CD4-positive, alpha-beta T cell treated with Interferon gamma for 1 hour (primary cell): ENCODE data around the gene TRMT5.
A peak's percentile ranks its signal among the peaks of the same experiment; 100 is the strongest.

Experiments
- DNase-seq: peaks from one replicate; pipeline ENCODE4 v3.0.0-alpha.2; 2020

The TRMT5 gene

GRCh38 chr14:60980811-60981632 is at the start of gene TRMT5, which contains the start of gene SLC38A6:
TRMT5 (minus strand) TSS chr14:60981079; CDS start chr14:60980973, 106 bp downstream.
SLC38A6 (plus strand) TSS chr14:60981245; CDS start chr14:60981278, 33 bp downstream.
- peak; percentile 90 for DNase-seq

- DNase-seq: no peak
Measured at GRCh38 chr14:61026526-61026925, 45.6 kb upstream of the TRMT5 start.

- DNase-seq: peak; percentile 42
Measured at GRCh38 chr14:61025251-61026223, 44.7 kb upstream of the TRMT5 start.

- DNase-seq: no peak
Measured at GRCh38 chr14:61019537-61019936, 38.7 kb upstream of the TRMT5 start.

- DNase-seq: no peak
Measured at GRCh38 chr14:61003571-61003970, 22.7 kb upstream of the TRMT5 start.

- DNase-seq: no peak
Measured at GRCh38 chr14:60999536-60999935, 18.7 kb upstream of the TRMT5 start.

- DNase-seq: no peak
Measured at GRCh38 chr14:60998617-60999016, 17.7 kb upstream of the TRMT5 start.

GRCh38 chr14:60989599-60989998 is 8.7 kb upstream of the TRMT5 start:
- no peak for DNase-seq

GRCh38 chr14:60986500-60986899 is 5.6 kb upstream of the TRMT5 start:
- no peak for DNase-seq

GRCh38 chr14:60984196-60984595 is 3.3 kb upstream of the TRMT5 start:
- DNase-seq: no peak

GRCh38 chr14:60981633-60982455 is 965 bp upstream of the TRMT5 start:
- no peak for DNase-seq

- DNase-seq: no peak
Measured at GRCh38 chr14:60977847-60978246, 3.0 kb downstream of the TRMT5 start.

- DNase-seq: no peak
Measured at GRCh38 chr14:60975551-60975950, 5.3 kb downstream of the TRMT5 start.

GRCh38 chr14:60974090-60974651 is 6.7 kb downstream of the TRMT5 start:
- DNase-seq: no peak

- no peak for DNase-seq
Measured at GRCh38 chr14:60973070-60973469, 7.8 kb downstream of the TRMT5 start.

- no peak for DNase-seq
Measured at GRCh38 chr14:60972295-60972694, 8.6 kb downstream of the TRMT5 start.

- no peak for DNase-seq
Measured at GRCh38 chr14:60971271-60971670, 9.6 kb downstream of the TRMT5 start.

GRCh38 chr14:60970146-60970545 is 10.7 kb downstream of the TRMT5 start:
- no peak for DNase-seq

GRCh38 chr14:60968671-60969070 is 12.2 kb downstream of the TRMT5 start:
- no peak for DNase-seq

- no peak for DNase-seq
Measured at GRCh38 chr14:60968099-60968498, 12.8 kb downstream of the TRMT5 start.

- no peak for DNase-seq
Measured at GRCh38 chr14:60965402-60965801, 15.5 kb downstream of the TRMT5 start.

- no peak for DNase-seq
Measured at GRCh38 chr14:60964904-60965303, 16.0 kb downstream of the TRMT5 start.
